Smooth muscle cell (in vitro differentiated cells): ENCODE data around the gene KCNJ14. TPM values are rescaled to one million over a fixed set of nuclear protein-coding genes. Genes with fewer than 3 reads are reported as not detected.
A peak's percentile ranks its signal among the peaks of the same experiment; 100 is the strongest.

ENCODE experiments used
- DNase-seq: peaks from one replicate; lab custom pipeline; 2025; ENCODE audit not compliant: unreplicated experiment; lab: John Stamatoyannopoulos, UW
- H2AFZ ChIP-seq: fragments of 200-600 bp; sonication (generic); 2 replicates; pipeline ENCODE4 v1.6.0; 2016; ENCODE audit warnings: antibody characterized with exemption, low read depth, mild to moderate bottlenecking
- H3F3A ChIP-seq: fragments of 200-600 bp; sonication (generic); 2 replicates; pipeline ENCODE4 v1.6.0; 2017; ENCODE audit warnings: antibody characterized with exemption, low read depth
- H3K27ac ChIP-seq: fragments of 200-600 bp; sonication (generic); 2 replicates; pipeline ENCODE4 v1.5.1; 2016; ENCODE audit warnings: low read depth, mild to moderate bottlenecking
- H3K27me3 ChIP-seq: fragments of 200-600 bp; sonication (generic); 2 replicates; pipeline ENCODE4 v1.6.1; 2016; ENCODE audit warnings: low read depth, mild to moderate bottlenecking
- H3K36me3 ChIP-seq: fragments of 200-600 bp; sonication (generic); 2 replicates; pipeline ENCODE4 v1.5.1; 2016; ENCODE audit warnings: low read depth
- H3K4me1 ChIP-seq: fragments of 200-600 bp; sonication (generic); 2 replicates; pipeline ENCODE4 v1.5.1; 2016; ENCODE audit warnings: low read depth
- H3K4me2 ChIP-seq: fragments of 200-600 bp; sonication (generic); 2 replicates; pipeline ENCODE4 v1.6.0; 2016; ENCODE audit warnings: mild to moderate bottlenecking
- H3K4me3 ChIP-seq: fragments of 200-600 bp; sonication (generic); 2 replicates; pipeline ENCODE4 v1.5.1; 2016; ENCODE audit warnings: mild to moderate bottlenecking
- H3K79me2 ChIP-seq: fragments of 200-600 bp; sonication (generic); 2 replicates; pipeline ENCODE4 v1.6.0; 2016; ENCODE audit warnings: low read depth, mild to moderate bottlenecking
- H3K9ac ChIP-seq: fragments of 200-600 bp; sonication (generic); 2 replicates; pipeline ENCODE4 v1.6.0; 2016; ENCODE audit warnings: low read depth
- H3K9me3 ChIP-seq: fragments of 200-600 bp; sonication (generic); replicated peaks from 2 replicates; pipeline ENCODE4 v1.5.1; 2016; ENCODE audit warnings: low read depth
- H4K20me1 ChIP-seq: fragments of 200-600 bp; sonication (generic); 2 replicates; pipeline ENCODE4 v1.6.0; 2016; ENCODE audit warnings: low read depth
- CTCF ChIP-seq: fragments of 200-600 bp; sonication (generic); IDR thresholded peaks from 2 replicates; pipeline ENCODE4 v1.5.1; 2017; ENCODE audit warnings: borderline replicate concordance, mild to moderate bottlenecking, antibody characterized with exemption; ENCODE audit not compliant: insufficient read depth, poor library complexity, severe bottlenecking
- WGBS: methylation state at CpG from one replicate; pipeline ENCODE4 v1.1.7; 2016; ENCODE audit warnings: low lambda C conversion rate; 5-methylcytosine and 5-hydroxymethylcytosine counted together
- polyA plus RNA-seq: library from polyadenylated mRNA; unstranded; fragments of >200 nt; fragmentation: Nextera tagmentation; extraction: Ambion mirVana; gene quantifications from 2 replicates; pipeline ENCODE4 v1.2.1, GENCODE V29; 2016
- total RNA-seq: library from RNA; depleted of rRNA; stranded (reverse); fragments of >200 nt; gene quantifications from 2 replicates; pipeline ENCODE4 v1.2.3, GENCODE V29; 2014

The KCNJ14 gene
- total and polyA plus RNA-seq, 2 experiments from 2014 or later = 1.7 to 1.8 TPM

- Histone ChIP-seq H3K9me3 (no peaks in the 10 kb centered on the region), H2AFZ (no peak overlapping the region), H3K27me3 (no peaks in the 10 kb centered on the region), H3K4me2 (no peak overlapping the region), H3K27ac (no peak overlapping the region), H3K4me1 (peaks cover 4% of the 10 kb centered on the region), H3K79me2 (no peaks in the 10 kb centered on the region), H3K36me3 (no peaks in the 10 kb centered on the region), H3F3A (peaks cover 6% of the 10 kb centered on the region), H4K20me1 (no peaks in the 10 kb centered on the region), H3K9ac (no peak overlapping the region), H3K4me3 (no peak overlapping the region)
- no peak for DNase-seq
- WGBS = 96% methylated on average over 14 of the region's 59 CpGs
- TF ChIP-seq CTCF = no peak
Measured at GRCh38 chr19:48498595-48499311, 43.4 kb downstream of the KCNJ14 start.

GRCh38 chr19:48499316-48500090, 44.1 kb downstream of the KCNJ14 start:
- H3K27ac ChIP-seq = no peak overlapping the region
- peaks cover 4% of the 10 kb centered on the region for H3K4me1 ChIP-seq
- no peaks in the 10 kb centered on the region for H3K79me2 ChIP-seq
- peaks cover 6% of the 10 kb centered on the region for H3F3A ChIP-seq
- H3K36me3 ChIP-seq = no peaks in the 10 kb centered on the region
- H3K9me3 ChIP-seq = no peaks in the 10 kb centered on the region
- 100% methylated on average over 2 of the region's 44 CpGs for WGBS
- no peaks in the 10 kb centered on the region for H3K27me3 ChIP-seq
- H3K4me3 ChIP-seq = no peak overlapping the region
- no peak overlapping the region for H3K4me2 ChIP-seq
- no peak overlapping the region for H2AFZ ChIP-seq
- no peak overlapping the region for H3K9ac ChIP-seq
- no peaks in the 10 kb centered on the region for H4K20me1 ChIP-seq
- TF ChIP-seq CTCF = no peak
- no peak for DNase-seq

- Histone ChIP-seq H3K9ac (no peak overlapping the region), H3K79me2 (no peaks in the 10 kb centered on the region), H3K27me3 (no peaks in the 10 kb centered on the region), H3K4me2 (peak overlapping the region; percentile 68), H3K4me1 (peaks cover 4% of the 10 kb centered on the region), H3K27ac (no peak overlapping the region), H2AFZ (no peak overlapping the region), H3F3A (no peaks in the 10 kb centered on the region), H3K36me3 (no peaks in the 10 kb centered on the region), H3K4me3 (peak overlapping the region; percentile 41), H3K9me3 (no peaks in the 10 kb centered on the region), H4K20me1 (no peaks in the 10 kb centered on the region)
- DNase-seq = no peak
- WGBS = 48% methylated on average over 31 of the region's 32 CpGs
- no peak for TF ChIP-seq CTCF
Measured at GRCh38 chr19:48500830-48501493, 45.6 kb downstream of the KCNJ14 start.
